ENCODE results near the gene RASAL2. TPM values are rescaled to one million over a fixed set of nuclear protein-coding genes. Genes with fewer than 3 reads are reported as not detected.

The RASAL2 gene
- total and polyA plus RNA-seq, 9 of the 15 experiments (the other 6 are each of a cell fraction or from before 2014, with no cell fraction given), result 0.13 to 1.0 (median 0.62) TPM

GRCh38 chr1:178088651-178089050 lies 5.3 kb upstream of the RASAL2 start:
- intact Hi-C loops (cut with micrococcal nuclease), result no loop called here
- Histone ChIP-seq H4K20me1 (replicated peaks; ENCODE audit: control insufficient read depth, insufficient read depth, low read length) (no peaks in the 10 kb centered on the region), H3K79me2 (ENCODE audit: control insufficient read depth, insufficient read depth, low read length) (no peaks in the 10 kb centered on the region), H3K27ac (ENCODE audit: extremely low read depth, low read depth, low read length) (no peak overlapping the region), H3K4me3 (no peak overlapping the region), H3K27me3 (ENCODE audit: control insufficient read depth in 2 of 2, insufficient read depth in 2 of 2, low read length in 2 of 2) (no peaks in the 10 kb centered on the region), H3K9me3 (replicated peaks; ENCODE audit: control insufficient read depth, insufficient read depth, low read depth, low read length) (no peaks in the 10 kb centered on the region), H3K9ac (ENCODE audit: insufficient read depth in 1 of 2, low read depth in 2 of 2, low read length in 2 of 2) (no peak overlapping the region), H3K4me2 (ENCODE audit: insufficient read depth, low read length) (no peak overlapping the region), H3K36me3 (ENCODE audit: control insufficient read depth, insufficient read depth, low read length) (no peaks in the 10 kb centered on the region), H3K4me1 (replicated peaks in 1 of 2; ENCODE audit: control insufficient read depth in 2 of 2, insufficient read depth in 2 of 2, low read length in 2 of 2) (peaks cover 0 to under 1% of the 10 kb centered on the region in 2 experiments; a peak in 1 of 5 replicates), H3K9me1 (ENCODE audit: control insufficient read depth, insufficient read depth, low read length) (no peaks in the 10 kb centered on the region), H2AFZ (ENCODE audit: low read depth, low read length) (no peak overlapping the region)
- WGBS (ENCODE audit: insufficient coverage, low coverage, missing lambda C conversion rate), result 3% methylated on average over 2 of the region's 2 CpGs
- CTCF ChIA-PET (ENCODE audit: low intra/inter-chr PET ratio), result no interaction called here
- no peak for FAIRE-seq
- in situ Hi-C loops (cut with MboI), result no loop called here
- BruUV-seq (replicated peaks), result no TSS peak
- TF ChIP-seq CGGBP1 (CRISPR knock-in tag; IDR thresholded peaks at IDR 0.05), result no peak
- no peak for TF ChIP-seq HNRNPL (IDR thresholded peaks at IDR 0.05; ENCODE audit: low read depth, low read length)
- TF ChIP-seq SMARCB1 (IDR thresholded peaks at IDR 0.05; ENCODE audit: insufficient read length, low read depth), result no peak
- no peak for TF ChIP-seq EP400 (IDR thresholded peaks at IDR 0.05)
- no peak for TF ChIP-seq ARID3B (CRISPR knock-in tag; IDR thresholded peaks at IDR 0.05; ENCODE audit: borderline replicate concordance)
- TF ChIP-seq TCF7L2 (IDR thresholded peaks at IDR 0.05; ENCODE audit: low read depth, low read length), result no peak
- TF ChIP-seq MECOM (CRISPR knock-in tag; IDR thresholded peaks at IDR 0.05), result no peak
- TF ChIP-seq CREB1 (IDR thresholded peaks at IDR 0.05), result no peak
- TF ChIP-seq CREB1 (CRISPR knock-in tag; IDR thresholded peaks at IDR 0.05), result no peak
- TF ChIP-seq SMARCE1 (IDR thresholded peaks at IDR 0.05), result no peak
- DNase-seq (ENCODE audit: extremely low read depth in 1 of 4, low spot score in 3 of 4), result no peak
- POLR2A ChIA-PET, result no interaction called here
- ATAC-seq, result no peak

All from K562 (cell line).